NCI-H69 (cell line): ENCODE data around the gene PCSK2.

Source experiments
- DNase-seq: peaks from one replicate; lab custom pipeline; 2025; lab: John Stamatoyannopoulos, UW

The PCSK2 gene

GRCh38 chr20:17505636-17506517 is 279.0 kb downstream of the PCSK2 start:
- no peak for DNase-seq

GRCh38 chr20:17507032-17507431 is 280.2 kb downstream of the PCSK2 start:
- DNase-seq, result no peak

- no peak for DNase-seq
Measured at GRCh38 chr20:17507531-17507930, 280.7 kb downstream of the PCSK2 start.

GRCh38 chr20:17508756-17509155 is 281.9 kb downstream of the PCSK2 start:
- DNase-seq, result no peak

GRCh38 chr20:17510548-17510947 is 283.7 kb downstream of the PCSK2 start:
- DNase-seq, result no peak

GRCh38 chr20:17511401-17511800 is 284.6 kb downstream of the PCSK2 start:
- DNase-seq, result no peak

- no peak for DNase-seq
Measured at GRCh38 chr20:17513939-17514338, 287.1 kb downstream of the PCSK2 start.

- no peak for DNase-seq
Measured at GRCh38 chr20:17515053-17515452, 288.2 kb downstream of the PCSK2 start.

GRCh38 chr20:17518339-17519052 is 291.7 kb downstream of the PCSK2 start:
- no peak for DNase-seq

GRCh38 chr20:17519606-17520285 is 292.9 kb downstream of the PCSK2 start:
- no peak for DNase-seq

- no peak for DNase-seq
Measured at GRCh38 chr20:17520583-17520982, 293.7 kb downstream of the PCSK2 start.

GRCh38 chr20:17522528-17522927 is 295.7 kb downstream of the PCSK2 start:
- no peak for DNase-seq

- DNase-seq, result no peak
Measured at GRCh38 chr20:17523326-17523725, 296.5 kb downstream of the PCSK2 start.

GRCh38 chr20:17524560-17524959 is 297.7 kb downstream of the PCSK2 start:
- DNase-seq, result no peak

GRCh38 chr20:17525132-17525531 is 298.3 kb downstream of the PCSK2 start:
- no peak for DNase-seq

- peak; percentile 48 for DNase-seq
Measured at GRCh38 chr20:17525650-17526049, 298.8 kb downstream of the PCSK2 start.

GRCh38 chr20:17529586-17529985 is 302.7 kb downstream of the PCSK2 start:
- DNase-seq, result no peak

GRCh38 chr20:17530153-17530552 is 303.3 kb downstream of the PCSK2 start:
- peak; percentile 9 for DNase-seq

- peak; percentile 86 for DNase-seq
Measured at GRCh38 chr20:17530716-17531664, 304.1 kb downstream of the PCSK2 start, which contains the start of gene BFSP1. TSS of gene BFSP1 (minus strand) at chr20:17531379. CDS start at chr20:17531329, 50 bp downstream.

- DNase-seq, result no peak
Measured at GRCh38 chr20:17531665-17532025, 304.8 kb downstream of the PCSK2 start.

GRCh38 chr20:17533396-17533795 is 306.6 kb downstream of the PCSK2 start:
- peak; percentile 49 for DNase-seq
